H54 (cell line): Measurements from ENCODE around the gene NSFL1C.
A peak's percentile ranks its signal among the peaks of the same experiment; 100 is the strongest.

Experiments
- DNase-seq: peaks from one replicate; pipeline ENCODE4 v3.0.0; 2011; ENCODE audit warnings: low spot score, mixed read lengths; ENCODE audit not compliant: insufficient read length
- FAIRE-seq: peaks from 3 replicates; lab custom pipeline; 2011; peaks lifted over from hg19 to GRCh38; lab: Jason Lieb, UNC
- POLR2A ChIP-seq: IDR thresholded peaks from 2 replicates; pipeline ENCODE4 v1.6.1; 2011; ENCODE audit warnings: low read depth, mild to moderate bottlenecking, low read length

NSFL1C gene

GRCh38 chr20:1491860-1492642, 25.4 kb upstream of the NSFL1C start:
- TF ChIP-seq POLR2A: no peak
- FAIRE-seq (no peak), DNase-seq (no peak)

GRCh38 chr20:1491281-1491840, 24.7 kb upstream of the NSFL1C start, which contains the start of gene SIRPB2:
SIRPB2 (minus strand) TSS chr20:1491420; CDS start chr20:1491359, 61 bp downstream.
- TF ChIP-seq POLR2A: no peak
- DNase-seq: no peak
- no peak for FAIRE-seq

- no peak for TF ChIP-seq POLR2A
- FAIRE-seq: no peak
- DNase-seq: no peak
These were observed 24.1 kb upstream of the NSFL1C start for GRCh38 chr20:1490643-1491195.

- no peak for TF ChIP-seq POLR2A
- FAIRE-seq (peak; percentile 27), DNase-seq (no peak)
These were observed 23.3 kb upstream of the NSFL1C start for GRCh38 chr20:1489764-1490436.

GRCh38 chr20:1489325-1489724, 22.7 kb upstream of the NSFL1C start:
- DNase-seq (no peak), FAIRE-seq (no peak)
- TF ChIP-seq POLR2A: no peak

- FAIRE-seq (no peak), DNase-seq (no peak)
- no peak for TF ChIP-seq POLR2A
These were observed 19.9 kb upstream of the NSFL1C start for GRCh38 chr20:1486566-1486965.

- no peak for TF ChIP-seq POLR2A
- FAIRE-seq (no peak), DNase-seq (no peak)
These were observed 17.9 kb upstream of the NSFL1C start for GRCh38 chr20:1484438-1485116.

GRCh38 chr20:1479831-1480595, 13.4 kb upstream of the NSFL1C start:
- FAIRE-seq: no peak
- TF ChIP-seq POLR2A: no peak
- no peak for DNase-seq

GRCh38 chr20:1478566-1478965, 11.9 kb upstream of the NSFL1C start:
- TF ChIP-seq POLR2A: no peak
- no peak for FAIRE-seq
- DNase-seq: peak; percentile 49

- FAIRE-seq (no peak), DNase-seq (no peak)
- no peak for TF ChIP-seq POLR2A
These were observed 11.3 kb upstream of the NSFL1C start for GRCh38 chr20:1477896-1478490.

- FAIRE-seq (no peak), DNase-seq (no peak)
- no peak for TF ChIP-seq POLR2A
These were observed 8.4 kb upstream of the NSFL1C start for GRCh38 chr20:1474817-1475603.

- TF ChIP-seq POLR2A: no peak
- no peak for DNase-seq
- FAIRE-seq: no peak
These were observed 7.7 kb upstream of the NSFL1C start for GRCh38 chr20:1474325-1474724.
